Fibroblast of skin of left quadriceps (primary cell): ENCODE data around the gene SPATA17.
A peak's percentile ranks its signal among the peaks of the same experiment; 100 is the strongest.

Experiments used
- DNase-seq, 2 experiments: peaks; one replicate each; pipeline ENCODE4 v3.0.0-alpha.2; 2013; ENCODE audit warnings: low read depth in 2 of 2

SPATA17 gene

DNA sequence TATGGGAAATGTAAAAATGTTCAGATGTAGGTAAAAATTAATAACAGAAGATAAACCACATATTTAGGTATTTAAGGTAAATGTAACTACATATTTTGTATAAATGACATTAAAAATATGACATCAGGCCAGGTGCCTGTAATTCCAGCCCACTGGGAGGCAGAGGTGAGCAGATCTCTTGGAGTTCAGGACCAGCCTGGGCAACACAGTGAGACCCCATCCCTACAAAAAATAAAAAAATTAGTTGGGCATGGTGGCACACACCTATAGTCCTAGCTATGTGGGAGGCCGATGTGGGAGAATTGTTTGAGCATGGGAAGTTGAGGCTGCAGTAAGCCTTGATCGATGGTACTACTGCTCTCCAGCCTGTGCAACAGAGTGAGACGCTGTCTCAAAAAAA lies 216.5 kb downstream of the SPATA17 start:
- DNase-seq, result no peak

- no peak for DNase-seq
Observed at GRCh38 chr1:217856342-217857034, 225.3 kb downstream of the SPATA17 start.

DNA sequence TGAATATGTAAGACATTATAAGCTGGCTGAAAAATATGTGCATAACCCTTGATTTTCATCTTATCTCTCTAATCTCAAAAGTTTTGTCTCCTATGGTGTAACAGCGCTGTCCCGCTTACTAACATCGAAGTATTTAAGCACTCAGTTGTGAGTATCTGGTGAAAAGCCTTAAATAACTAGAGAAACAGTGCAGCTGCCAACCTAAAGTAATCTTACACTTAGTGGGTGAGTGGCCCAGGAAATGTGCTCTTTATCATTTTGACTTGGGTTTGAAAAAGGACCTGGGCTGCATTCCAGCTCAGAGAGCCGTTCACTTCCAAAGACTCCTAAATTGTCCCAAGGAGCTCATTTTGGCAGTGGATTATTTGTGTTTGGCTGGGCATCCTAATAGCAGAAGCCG lies 225.9 kb downstream of the SPATA17 start:
- DNase-seq, result no peak

DNA sequence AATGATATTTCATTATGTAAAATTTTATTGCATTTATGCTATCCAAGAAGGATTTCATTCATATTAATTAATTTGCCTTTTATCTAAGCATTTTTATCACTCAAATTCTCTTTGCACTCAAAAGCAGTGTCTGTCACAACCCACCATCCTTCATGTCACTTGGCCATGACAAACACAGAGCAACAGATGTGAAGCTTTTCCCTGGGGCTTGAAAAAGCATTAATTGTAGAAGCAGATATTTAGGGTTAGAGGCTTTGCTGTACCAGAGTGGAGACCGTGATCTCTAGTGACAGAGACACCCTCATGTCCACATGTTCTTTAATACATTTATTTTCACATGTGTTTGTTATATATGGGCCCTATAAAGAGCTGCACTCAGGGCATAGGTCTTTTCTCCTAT lies 230.5 kb downstream of the SPATA17 start:
- DNase-seq, result no peak

DNA sequence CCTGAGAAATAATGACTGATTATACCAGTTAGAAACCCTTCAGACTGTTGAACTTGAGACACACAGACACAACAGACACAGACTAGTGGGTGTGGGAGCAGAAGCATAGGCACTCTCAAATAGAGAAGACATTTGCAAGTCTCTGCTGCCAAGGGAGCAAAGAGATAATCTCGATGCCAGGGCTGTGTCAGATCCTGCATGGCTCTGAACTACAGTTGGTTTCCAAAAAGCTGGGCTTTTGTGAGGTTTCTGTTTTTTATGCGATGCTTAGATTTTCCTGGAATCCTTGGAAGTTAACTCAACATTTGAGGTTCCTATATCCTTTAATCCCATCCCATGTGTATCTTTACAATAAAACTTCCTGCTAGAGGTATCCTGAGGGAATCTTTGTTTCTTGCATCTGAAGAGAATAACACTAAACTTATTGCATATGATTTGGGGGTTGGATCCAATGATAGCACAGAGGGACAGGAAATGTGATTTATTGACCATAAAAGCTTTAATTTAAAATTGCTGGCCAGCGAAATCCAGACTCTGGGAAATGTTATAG lies 236.4 kb downstream of the SPATA17 start:
- no peak for DNase-seq

DNA sequence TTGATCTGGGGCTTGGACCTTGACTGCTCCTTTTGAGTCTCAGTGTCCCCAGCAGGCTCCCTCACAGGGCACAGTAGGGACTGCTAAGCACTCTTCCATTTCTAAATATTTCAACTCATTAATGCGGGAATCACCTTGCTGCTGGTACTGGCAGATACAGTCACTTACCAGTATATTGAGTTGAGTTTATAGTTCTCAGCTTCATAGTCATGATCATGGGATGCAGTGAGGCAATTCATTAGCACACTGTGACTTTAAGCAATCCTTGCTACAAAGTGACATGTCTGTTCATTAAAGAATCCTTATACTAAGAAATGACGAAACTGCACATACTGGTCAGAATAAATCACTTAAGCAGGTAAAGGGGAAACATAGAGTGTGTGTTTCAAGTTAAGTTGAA lies 240.8 kb downstream of the SPATA17 start:
- DNase-seq, result no peak

DNA sequence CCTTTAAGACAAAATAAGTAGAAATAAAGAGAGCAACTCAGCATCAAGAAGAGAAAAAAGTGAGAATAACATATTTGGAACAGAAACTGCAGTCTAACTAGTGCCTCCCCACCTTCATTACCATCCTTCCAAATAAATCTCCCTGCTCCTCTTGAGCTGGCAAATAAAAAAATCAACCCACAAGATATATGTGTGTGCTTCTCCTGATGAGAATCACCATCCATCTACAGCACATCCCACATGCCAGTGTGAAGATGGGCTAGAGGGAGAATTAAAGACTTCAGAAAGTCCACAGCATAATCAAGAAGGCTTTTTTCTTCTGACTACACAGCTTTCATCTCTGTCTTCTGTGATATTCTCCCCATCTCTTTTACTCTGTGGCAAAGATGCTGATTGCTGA lies 244.1 kb downstream of the SPATA17 start:
- DNase-seq, result no peak

GRCh38 chr1:217876401-217876800 lies 245.3 kb downstream of the SPATA17 start:
- no peak for DNase-seq

- DNase-seq, result peak in 1 of 2 experiments; percentile 24
Observed at GRCh38 chr1:217876896-217877295, 245.8 kb downstream of the SPATA17 start.

- DNase-seq, result peak; percentile 84 to 86
Observed at GRCh38 chr1:217881131-217881543, 250.0 kb downstream of the SPATA17 start.

GRCh38 chr1:217881607-217882332 lies 250.6 kb downstream of the SPATA17 start:
- peak; percentile 49 to 53 for DNase-seq

GRCh38 chr1:217885181-217885580 lies 254.0 kb downstream of the SPATA17 start:
- DNase-seq, result no peak

GRCh38 chr1:217888328-217888727 lies 257.2 kb downstream of the SPATA17 start:
- no peak for DNase-seq

DNA sequence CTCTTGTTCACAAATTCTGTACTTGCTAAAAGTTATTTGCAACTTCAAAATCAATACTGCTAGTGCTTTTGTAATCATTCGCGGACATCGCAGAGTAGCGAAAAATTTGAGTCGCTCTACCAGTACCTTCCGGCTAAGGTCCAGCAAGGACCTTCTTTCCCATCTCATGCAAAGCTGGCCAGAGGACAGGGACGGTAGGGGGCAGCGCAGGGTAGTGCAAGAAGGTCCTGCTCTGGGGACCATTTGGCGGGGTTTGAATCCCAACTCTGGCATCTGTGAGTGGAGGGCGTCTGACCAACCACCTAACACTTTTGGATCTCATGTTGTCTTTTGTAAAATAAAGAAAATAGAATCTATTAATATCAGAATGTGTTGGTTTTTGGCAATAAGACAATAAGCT lies 258.3 kb downstream of the SPATA17 start:
- no peak for DNase-seq

DNA sequence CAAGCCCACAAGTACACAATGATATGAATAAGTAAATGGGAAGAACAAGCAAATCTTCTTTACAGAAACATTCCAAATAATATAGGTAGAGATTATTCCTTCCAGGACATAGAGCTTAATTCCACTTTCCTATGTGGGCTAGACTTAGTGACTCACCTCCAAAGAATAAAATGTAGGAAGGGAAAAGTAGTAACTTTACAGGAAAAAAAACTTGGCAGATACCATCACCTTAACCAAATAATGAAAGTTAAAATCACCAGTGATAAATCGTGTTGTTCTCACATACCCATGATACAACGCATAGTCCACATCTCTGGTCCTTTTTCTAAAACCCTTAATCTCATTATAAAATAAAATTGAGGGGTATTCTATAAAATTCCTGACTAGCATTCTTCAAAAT lies 260.8 kb downstream of the SPATA17 start:
- peak; percentile 8 to 16 for DNase-seq

GRCh38 chr1:217892750-217893149 lies 261.6 kb downstream of the SPATA17 start:
- no peak for DNase-seq

DNA sequence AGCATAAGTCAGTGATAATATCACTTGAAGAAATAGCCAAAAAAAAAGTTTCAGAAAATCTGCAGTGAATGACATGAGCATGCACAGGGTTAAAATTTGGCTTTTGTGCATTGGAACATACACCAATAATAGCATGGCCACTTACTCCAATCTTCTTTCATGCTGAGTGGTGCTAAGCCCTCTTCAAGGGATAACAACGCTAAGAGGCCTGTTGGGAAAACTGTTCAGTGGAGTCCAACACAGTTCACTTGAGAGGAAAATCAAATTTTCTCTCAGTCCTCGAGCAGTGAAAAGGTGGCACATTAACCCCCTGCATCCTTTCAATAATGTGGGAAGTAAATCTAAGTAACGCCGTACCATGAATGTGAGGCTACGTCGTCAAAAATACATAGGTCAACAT lies 264.7 kb downstream of the SPATA17 start:
- DNase-seq, result no peak

GRCh38 chr1:217896490-217896889 lies 265.3 kb downstream of the SPATA17 start:
- DNase-seq, result no peak

- DNase-seq, result no peak
Observed at GRCh38 chr1:217897100-217897499, 266.0 kb downstream of the SPATA17 start.

- DNase-seq, result no peak
Observed at GRCh38 chr1:217899614-217900013, 268.5 kb downstream of the SPATA17 start.

DNA sequence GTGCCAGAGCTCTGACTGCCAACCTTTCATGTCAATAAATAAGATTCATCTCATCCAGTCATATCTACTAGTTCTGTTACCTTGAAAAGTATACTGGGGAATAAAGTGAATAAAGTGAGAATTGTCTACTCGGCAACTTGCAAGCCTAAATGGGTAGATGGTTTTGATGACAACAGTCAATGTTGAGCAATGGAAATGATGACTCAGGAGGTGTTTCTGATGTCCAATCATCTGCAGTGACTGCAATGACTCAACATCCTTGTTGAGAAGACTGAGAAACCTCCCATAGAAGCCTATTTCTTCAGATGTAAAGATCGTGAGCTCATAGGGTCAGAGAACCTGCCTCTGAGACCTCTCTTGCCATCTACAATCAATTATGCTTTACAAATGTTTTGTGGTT lies 276.4 kb downstream of the SPATA17 start:
- no peak for DNase-seq

GRCh38 chr1:217910203-217910602 lies 279.1 kb downstream of the SPATA17 start:
- no peak for DNase-seq

- DNase-seq, result no peak
Observed at GRCh38 chr1:217910791-217911320, 279.7 kb downstream of the SPATA17 start.
